Stimulated activated CD4-positive, alpha-beta T cell treated with anti-CD3 and anti-CD28 coated beads, Interleukin-1b, Interleukin-23, amount 100 ng/mL, for 1 hour (primary cell): ENCODE measurements around the gene TPP1.

Experiments used
- DNase-seq, 2 donors: peaks; one replicate each; pipeline ENCODE4 v3.0.0-alpha.2; 2020; ENCODE audit warnings: low read depth in 2 of 2

Gene TPP1

GRCh38 chr11:6619004-6619745 lies at the start of gene TPP1:
TPP1 (minus strand) TSS chr11:6619422; CDS start chr11:6619400, 22 bp downstream.
- DNase-seq = peak; percentile 70 to 73

- no peak for DNase-seq
Measured at GRCh38 chr11:6667733-6668374, 48.6 kb upstream of the TPP1 start.

GRCh38 chr11:6666302-6667183 lies 47.3 kb upstream of the TPP1 start:
- DNase-seq = no peak

- DNase-seq = no peak
Measured at GRCh38 chr11:6664551-6664950, 45.3 kb upstream of the TPP1 start.

- no peak for DNase-seq
Measured at GRCh38 chr11:6663794-6664469, 44.7 kb upstream of the TPP1 start.

GRCh38 chr11:6660712-6661111 lies 41.5 kb upstream of the TPP1 start:
- DNase-seq = no peak

- DNase-seq = no peak
Measured at GRCh38 chr11:6658647-6659046, 39.4 kb upstream of the TPP1 start.

- no peak for DNase-seq
Measured at GRCh38 chr11:6657346-6657745, 38.1 kb upstream of the TPP1 start.

- no peak for DNase-seq
Measured at GRCh38 chr11:6656936-6657335, 37.7 kb upstream of the TPP1 start.

- no peak for DNase-seq
Measured at GRCh38 chr11:6656584-6656915, 37.3 kb upstream of the TPP1 start.

- DNase-seq = no peak
Measured at GRCh38 chr11:6655790-6656583, 36.8 kb upstream of the TPP1 start, which contains the start of gene DCHS1. DCHS1 (minus strand) TSS chr11:6655809; CDS start chr11:6641613, 14,196 bp downstream.

- DNase-seq = no peak
Measured at GRCh38 chr11:6655020-6655789, 36.0 kb upstream of the TPP1 start.

GRCh38 chr11:6654281-6655019 lies 35.2 kb upstream of the TPP1 start:
- no peak for DNase-seq

GRCh38 chr11:6653656-6654055 lies 34.4 kb upstream of the TPP1 start:
- DNase-seq = no peak

GRCh38 chr11:6653097-6653496 lies 33.9 kb upstream of the TPP1 start:
- no peak for DNase-seq

- no peak for DNase-seq
Measured at GRCh38 chr11:6652182-6652581, 33.0 kb upstream of the TPP1 start.

GRCh38 chr11:6650980-6651379 lies 31.8 kb upstream of the TPP1 start:
- DNase-seq = no peak

GRCh38 chr11:6650104-6650503 lies 30.9 kb upstream of the TPP1 start:
- no peak for DNase-seq

- DNase-seq = no peak
Measured at GRCh38 chr11:6648501-6648900, 29.3 kb upstream of the TPP1 start.

GRCh38 chr11:6647836-6648235 lies 28.6 kb upstream of the TPP1 start:
- DNase-seq = no peak
